Thoracic aorta (tissue), 2 donors: ENCODE measurements around the gene CHKA. TPM values are rescaled to one million over a fixed set of nuclear protein-coding genes. Genes with fewer than 3 reads are reported as not detected.
A peak's percentile ranks its signal among the peaks of the same experiment; 100 is the strongest.

Experiments
- ATAC-seq: fragments of 150-250 bp; one replicate; pipeline ENCODE4 v1.8.0; 2017; ENCODE audit warnings: low read depth; ENCODE audit not compliant: insufficient number of reproducible peaks, low FRiP score
- DNase-seq: peaks from one replicate; pipeline ENCODE4 v3.0.0-alpha.2; 2020; ENCODE audit warnings: low spot score
- H3K27ac ChIP-seq, 2 donors: fragments of 200-600 bp; sonication (generic); 1 replicate in 1 of 2; 2 replicates in 1 of 2; pipeline ENCODE4 v1.5.1; 2016; ENCODE audit warnings: mild to moderate bottlenecking in 2 of 2, moderate library complexity in 2 of 2
- H3K27me3 ChIP-seq: fragments of 200-600 bp; sonication (generic); replicated peaks from 2 replicates; pipeline ENCODE4 v1.6.0; 2016; ENCODE audit warnings: mild to moderate bottlenecking; ENCODE audit not compliant: insufficient read depth
- H3K36me3 ChIP-seq: fragments of 200-600 bp; sonication (generic); one replicate; pipeline ENCODE4 v1.5.1; 2016
- H3K4me1 ChIP-seq, 2 donors: fragments of 200-600 bp; sonication (generic); 1 replicate in 1 of 2; 2 replicates in 1 of 2; pipeline versions ENCODE4 v1.5.1 to v1.6.0; 2016; ENCODE audit warnings: low read depth in 2 of 2, mild to moderate bottlenecking in 1 of 2; ENCODE audit not compliant: control insufficient read depth in 1 of 2
- H3K4me3 ChIP-seq: fragments of 200-600 bp; sonication (generic); 2 replicates; pipeline ENCODE4 v1.5.1; 2016; ENCODE audit warnings: mild to moderate bottlenecking
- H3K9me3 ChIP-seq: fragments of 200-600 bp; sonication (generic); 2 replicates; pipeline ENCODE4 v1.5.1; 2016
- total RNA-seq, 2 donors: library from RNA; depleted of rRNA; stranded (reverse); fragments of >200 nt; gene quantifications; one replicate each; pipeline versions ENCODE4 v1.1.0 to v1.2.3, GENCODE V29; 2016
- TF ChIP-seq, protein P1 (sequence below): fragments of 200-600 bp; sonication (generic); IDR thresholded peaks from one replicate; pipeline ENCODE4 v1.5.1; 2019; ENCODE audit warnings: antibody characterized with exemption

Gene CHKA
- total RNA-seq, 2 donors from 2014 or later = 12.5 to 22.2 TPM

DNA sequence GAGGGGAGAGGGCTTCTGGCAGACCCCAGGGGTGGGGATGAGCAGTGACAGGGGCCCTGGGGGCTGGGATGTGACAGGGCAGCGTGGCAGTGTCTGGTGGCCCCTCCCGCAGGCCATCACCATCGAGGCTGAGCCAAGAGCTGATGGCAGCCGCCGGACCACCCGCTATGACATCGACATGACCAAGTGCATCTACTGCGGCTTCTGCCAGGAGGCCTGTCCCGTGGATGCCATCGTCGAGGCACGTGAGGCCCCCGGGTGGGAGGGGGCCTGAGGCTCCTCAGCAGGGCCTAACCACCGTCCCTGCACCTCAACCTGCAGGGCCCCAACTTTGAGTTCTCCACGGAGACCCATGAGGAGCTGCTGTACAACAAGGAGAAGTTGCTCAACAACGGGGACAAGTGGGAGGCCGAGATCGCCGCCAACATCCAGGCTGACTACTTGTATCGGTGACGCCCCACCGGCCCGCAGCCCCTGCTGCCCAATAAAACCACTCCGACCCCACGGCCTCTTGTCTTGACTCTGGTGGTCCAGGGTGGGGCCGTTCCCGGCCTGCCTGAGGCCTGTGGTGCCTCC lies 85.0 kb downstream of the CHKA start:
- ATAC-seq (no peak), DNase-seq (no peak)
- peaks cover 31 to 48% of the 10 kb centered on the region in 2 donors for H3K4me1 ChIP-seq
- TF ChIP-seq, protein P1, sequence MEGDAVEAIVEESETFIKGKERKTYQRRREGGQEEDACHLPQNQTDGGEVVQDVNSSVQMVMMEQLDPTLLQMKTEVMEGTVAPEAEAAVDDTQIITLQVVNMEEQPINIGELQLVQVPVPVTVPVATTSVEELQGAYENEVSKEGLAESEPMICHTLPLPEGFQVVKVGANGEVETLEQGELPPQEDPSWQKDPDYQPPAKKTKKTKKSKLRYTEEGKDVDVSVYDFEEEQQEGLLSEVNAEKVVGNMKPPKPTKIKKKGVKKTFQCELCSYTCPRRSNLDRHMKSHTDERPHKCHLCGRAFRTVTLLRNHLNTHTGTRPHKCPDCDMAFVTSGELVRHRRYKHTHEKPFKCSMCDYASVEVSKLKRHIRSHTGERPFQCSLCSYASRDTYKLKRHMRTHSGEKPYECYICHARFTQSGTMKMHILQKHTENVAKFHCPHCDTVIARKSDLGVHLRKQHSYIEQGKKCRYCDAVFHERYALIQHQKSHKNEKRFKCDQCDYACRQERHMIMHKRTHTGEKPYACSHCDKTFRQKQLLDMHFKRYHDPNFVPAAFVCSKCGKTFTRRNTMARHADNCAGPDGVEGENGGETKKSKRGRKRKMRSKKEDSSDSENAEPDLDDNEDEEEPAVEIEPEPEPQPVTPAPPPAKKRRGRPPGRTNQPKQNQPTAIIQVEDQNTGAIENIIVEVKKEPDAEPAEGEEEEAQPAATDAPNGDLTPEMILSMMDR = no peak
- no peaks in the 10 kb centered on the region for H3K9me3 ChIP-seq
- H3K27ac ChIP-seq = peak overlapping the region; percentile 6 to 72
- peaks cover 9% of the 10 kb centered on the region for H3K36me3 ChIP-seq
- no peak overlapping the region for H3K4me3 ChIP-seq
- no peaks in the 10 kb centered on the region for H3K27me3 ChIP-seq

DNA sequence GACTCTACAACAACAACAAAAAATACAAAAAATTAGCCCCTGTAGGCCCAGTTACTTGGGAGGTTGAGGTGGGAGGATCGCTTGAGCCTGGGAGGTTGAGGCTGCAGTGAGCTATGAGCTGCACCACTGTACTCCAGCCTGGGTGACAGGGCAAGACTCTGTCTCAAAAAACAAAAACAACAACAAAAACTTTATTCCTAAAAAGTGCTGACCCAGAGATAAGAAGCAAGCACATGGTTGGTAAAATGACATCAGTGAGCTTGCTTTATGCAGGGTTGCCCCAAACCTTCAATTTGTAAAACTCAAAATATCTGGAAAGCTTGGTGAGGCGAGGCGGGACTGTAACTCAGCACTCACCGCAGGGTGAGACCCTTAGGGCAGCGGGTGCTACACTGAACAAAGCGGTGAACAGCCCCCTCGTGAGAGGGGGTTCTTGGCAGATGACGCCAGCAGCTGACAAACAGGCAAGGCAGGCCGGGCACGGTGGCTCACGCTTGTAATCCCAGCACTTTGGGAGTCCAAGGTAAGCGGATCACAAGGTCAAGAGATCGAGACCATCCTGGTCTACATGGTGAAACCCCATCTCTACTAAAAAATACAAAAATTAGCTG lies 85.8 kb downstream of the CHKA start:
- peaks cover 9% of the 10 kb centered on the region for H3K36me3 ChIP-seq
- H3K27ac ChIP-seq = no peak overlapping the region
- no peaks in the 10 kb centered on the region for H3K9me3 ChIP-seq
- TF ChIP-seq, protein P1 = no peak
- ATAC-seq (no peak), DNase-seq (no peak)
- H3K27me3 ChIP-seq = no peaks in the 10 kb centered on the region
- no peak overlapping the region for H3K4me3 ChIP-seq
- peaks cover 32 to 43% of the 10 kb centered on the region in 2 donors for H3K4me1 ChIP-seq

DNA sequence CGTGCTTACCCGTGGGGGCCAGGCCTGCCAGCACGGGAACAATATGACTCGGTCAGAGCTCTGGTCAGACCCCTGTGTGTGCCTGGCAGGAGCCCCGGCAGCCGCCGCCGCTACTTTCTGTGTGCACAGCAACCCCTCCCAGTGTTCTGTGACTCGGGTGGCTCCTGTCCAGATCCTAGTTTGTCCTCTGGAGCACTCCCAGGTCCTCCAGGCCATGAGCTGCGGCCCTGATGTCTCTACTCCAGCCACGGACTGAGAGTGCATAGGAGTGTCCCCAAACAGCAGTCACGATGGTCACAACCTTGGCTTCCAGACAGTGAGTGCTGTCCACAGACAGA lies 87.5 kb downstream of the CHKA start:
- H3K36me3 ChIP-seq = peaks cover 9% of the 10 kb centered on the region
- DNase-seq (no peak), ATAC-seq (no peak)
- no peaks in the 10 kb centered on the region for H3K9me3 ChIP-seq
- no peaks in the 10 kb centered on the region for H3K27me3 ChIP-seq
- TF ChIP-seq, protein P1 = no peak
- no peak overlapping the region for H3K27ac ChIP-seq
- no peak overlapping the region for H3K4me3 ChIP-seq
- peaks cover 28 to 40% of the 10 kb centered on the region in 2 donors for H3K4me1 ChIP-seq

DNA sequence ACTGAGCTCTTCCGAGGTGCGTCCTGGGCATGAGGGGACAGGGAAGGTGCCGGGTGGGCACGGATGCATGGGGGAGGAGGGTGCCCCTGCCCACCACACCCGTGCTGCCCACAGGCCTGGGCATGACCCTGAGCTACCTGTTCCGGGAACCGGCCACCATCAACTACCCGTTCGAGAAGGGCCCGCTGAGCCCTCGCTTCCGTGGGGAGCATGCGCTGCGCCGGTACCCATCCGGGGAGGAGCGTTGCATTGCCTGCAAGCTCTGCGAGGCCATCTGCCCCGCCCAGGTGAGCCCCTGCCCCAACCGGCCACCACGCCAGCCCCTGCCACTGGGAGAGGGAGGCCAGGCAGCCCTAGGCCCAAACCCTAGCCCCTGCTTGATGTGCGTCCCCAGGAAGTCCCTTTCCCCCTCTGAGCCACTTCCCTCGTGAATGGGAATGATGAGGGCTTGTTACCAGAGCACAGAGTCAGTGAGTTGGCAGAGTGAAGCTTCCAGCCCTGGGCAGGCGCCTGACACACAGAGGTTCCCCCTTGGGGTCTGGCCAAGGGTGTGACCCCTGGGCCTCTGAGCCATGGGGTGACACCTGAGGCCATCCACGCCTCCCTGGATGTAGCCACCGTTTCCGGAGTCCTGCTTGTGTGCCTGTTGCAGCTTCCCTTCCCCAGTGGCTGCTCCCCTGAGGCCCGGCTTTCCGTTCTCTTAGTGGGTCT lies 88.0 kb downstream of the CHKA start:
- Histone ChIP-seq H3K27me3 (no peaks in the 10 kb centered on the region), H3K9me3 (no peaks in the 10 kb centered on the region), H3K4me1 (peaks cover 26 to 34% of the 10 kb centered on the region in 2 donors), H3K36me3 (peaks cover 9% of the 10 kb centered on the region), H3K4me3 (no peak overlapping the region), H3K27ac (no peak overlapping the region)
- ATAC-seq (no peak), DNase-seq (no peak)
- TF ChIP-seq, protein P1 = no peak

DNA sequence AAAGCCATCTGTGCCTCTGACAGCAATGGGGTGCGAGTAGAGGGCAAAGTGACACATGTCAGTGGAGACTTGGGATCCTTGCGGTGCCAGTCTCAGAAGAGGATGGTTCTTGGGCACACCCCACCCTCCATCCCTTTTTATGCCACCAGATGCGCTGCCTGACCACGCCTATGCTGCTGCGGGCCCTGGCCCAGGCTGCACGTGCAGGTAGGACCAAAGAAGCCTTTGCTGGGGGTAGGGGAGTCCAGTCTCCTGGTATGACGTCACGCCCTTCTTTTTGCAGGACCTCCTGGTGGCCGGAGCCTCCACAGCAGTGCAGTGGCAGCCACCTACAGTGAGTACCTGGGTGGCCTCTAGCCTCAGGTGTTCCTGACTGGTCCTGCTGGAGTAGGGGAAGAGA lies 89.2 kb downstream of the CHKA start:
- Histone ChIP-seq H3K27me3 (no peaks in the 10 kb centered on the region), H3K4me1 (peaks cover 16 to 23% of the 10 kb centered on the region in 2 donors), H3K9me3 (no peaks in the 10 kb centered on the region), H3K36me3 (peaks cover 9% of the 10 kb centered on the region), H3K27ac (no peak overlapping the region), H3K4me3 (no peak overlapping the region)
- TF ChIP-seq, protein P1 = no peak
- ATAC-seq (no peak), DNase-seq (no peak)
